A673 (cell line): ENCODE measurements around the gene SLIT3.

Experiments
- EZH2 ChIP-seq: fragments of 200-600 bp; sonication (generic); IDR thresholded peaks from 2 replicates; pipeline ENCODE4 v1.6.1; 2017; ENCODE audit warnings: borderline replicate concordance, low read depth, mild to moderate bottlenecking, mixed read lengths, antibody characterized with exemption, low read length; ENCODE audit not compliant: poor library complexity, severe bottlenecking
- TF ChIP-seq, protein P1 (sequence below): fragments of 300-800, 200-600 bp; sonication (generic); conservative IDR thresholded peaks from 2 replicates; pipeline ENCODE4 v1.5.1; 2017; ENCODE audit warnings: low read depth, mild to moderate bottlenecking, antibody characterized with exemption, low read length, moderate library complexity, mixed read lengths

DNA sequence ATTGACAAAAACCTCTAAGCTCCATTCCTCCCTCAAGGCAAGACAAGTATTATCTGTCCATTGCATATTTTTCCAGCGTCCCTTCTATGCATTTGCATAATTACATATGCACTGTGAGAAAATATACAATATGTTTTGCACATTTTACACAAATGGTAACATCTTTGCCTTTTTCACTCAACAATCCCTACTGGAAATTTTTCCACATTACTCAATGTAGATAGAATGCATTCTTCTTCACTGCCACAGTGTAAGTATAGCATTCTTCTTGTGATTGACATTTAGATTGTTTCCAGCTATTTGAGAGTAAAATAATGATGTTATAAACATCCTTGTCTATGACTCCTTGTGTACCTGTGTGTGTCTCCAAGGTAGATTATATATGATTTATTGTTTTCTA, 205.0 kb downstream of the SLIT3 start:
- TF ChIP-seq, protein P1, sequence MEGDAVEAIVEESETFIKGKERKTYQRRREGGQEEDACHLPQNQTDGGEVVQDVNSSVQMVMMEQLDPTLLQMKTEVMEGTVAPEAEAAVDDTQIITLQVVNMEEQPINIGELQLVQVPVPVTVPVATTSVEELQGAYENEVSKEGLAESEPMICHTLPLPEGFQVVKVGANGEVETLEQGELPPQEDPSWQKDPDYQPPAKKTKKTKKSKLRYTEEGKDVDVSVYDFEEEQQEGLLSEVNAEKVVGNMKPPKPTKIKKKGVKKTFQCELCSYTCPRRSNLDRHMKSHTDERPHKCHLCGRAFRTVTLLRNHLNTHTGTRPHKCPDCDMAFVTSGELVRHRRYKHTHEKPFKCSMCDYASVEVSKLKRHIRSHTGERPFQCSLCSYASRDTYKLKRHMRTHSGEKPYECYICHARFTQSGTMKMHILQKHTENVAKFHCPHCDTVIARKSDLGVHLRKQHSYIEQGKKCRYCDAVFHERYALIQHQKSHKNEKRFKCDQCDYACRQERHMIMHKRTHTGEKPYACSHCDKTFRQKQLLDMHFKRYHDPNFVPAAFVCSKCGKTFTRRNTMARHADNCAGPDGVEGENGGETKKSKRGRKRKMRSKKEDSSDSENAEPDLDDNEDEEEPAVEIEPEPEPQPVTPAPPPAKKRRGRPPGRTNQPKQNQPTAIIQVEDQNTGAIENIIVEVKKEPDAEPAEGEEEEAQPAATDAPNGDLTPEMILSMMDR = no peak
- TF ChIP-seq EZH2 = no peak
